NT2/D1 (cell line): ENCODE measurements around the gene ACMSD.

Experiments used
- SUZ12 ChIP-seq: IDR thresholded peaks from 2 replicates; pipeline ENCODE4 v1.6.1; 2011; ENCODE audit not compliant: insufficient read length, insufficient read depth; ENCODE audit errors: extremely low read depth
- YY1 ChIP-seq: IDR thresholded peaks from 2 replicates; pipeline ENCODE4 v1.6.1; 2011; ENCODE audit not compliant: insufficient read length, insufficient read depth
- ZNF274 ChIP-seq: IDR thresholded peaks from 2 replicates; pipeline ENCODE4 v1.6.1; 2011; ENCODE audit warnings: mild to moderate bottlenecking, low read depth, low read length

DNA sequence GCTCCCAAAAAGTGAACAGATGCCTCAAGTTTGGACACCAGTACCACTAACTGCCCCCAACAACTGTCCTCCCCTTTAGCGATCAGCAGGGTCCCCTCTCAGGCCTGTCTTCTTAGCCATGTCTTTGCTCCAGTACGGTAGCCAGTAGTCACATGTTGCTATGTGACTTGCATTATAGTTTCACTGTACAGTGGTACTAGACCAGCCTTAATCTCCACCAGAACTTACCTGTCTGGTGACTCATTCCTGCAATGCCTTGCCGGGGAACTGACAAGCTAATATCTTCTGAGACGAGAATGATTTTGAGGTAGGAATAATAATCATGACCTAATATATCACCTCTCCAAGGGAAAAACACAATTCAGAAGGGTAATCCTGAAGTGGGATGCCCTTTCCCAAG, 23.7 kb downstream of the ACMSD start:
- TF ChIP-seq SUZ12: no peak
- no peak for TF ChIP-seq ZNF274
- no peak for TF ChIP-seq YY1
